ENCODE measurements around the gene TMEM43.

DNA sequence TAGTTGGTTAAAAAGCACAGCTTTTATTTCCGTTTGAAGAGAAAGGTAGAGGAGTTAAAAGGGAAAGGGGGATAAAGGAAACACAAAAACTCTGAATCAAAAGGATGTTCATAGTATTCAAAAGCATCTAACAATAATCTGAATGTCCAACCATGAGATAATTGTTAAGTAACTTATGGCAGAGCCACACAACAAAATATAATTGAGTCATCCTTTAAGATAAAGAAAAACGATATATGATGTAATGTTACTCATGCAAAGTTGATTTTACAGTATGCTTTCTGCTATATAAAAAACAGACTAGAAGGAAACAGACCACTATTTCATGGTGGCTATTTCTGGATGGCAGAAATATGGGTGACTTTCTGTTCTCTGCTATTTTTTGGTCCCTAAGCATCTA, 49.6 kb downstream of the TMEM43 start:
- TF ChIP-seq CTCF (IDR thresholded peaks at IDR 0.05; ENCODE audit: control extremely low read depth in 1 of 3, insufficient read depth in 1 of 3, low read depth in 1 of 3, low read length in 3 of 3): no peak
- no peak for TF ChIP-seq SUZ12 (IDR thresholded peaks at IDR 0.05; ENCODE audit: low read length)
- no peak for TF ChIP-seq CHD2 (IDR thresholded peaks at IDR 0.05; ENCODE audit: low read length)
- TF ChIP-seq CREB1 (IDR thresholded peaks at IDR 0.05): no peak
- no peak for TF ChIP-seq POLR2A (IDR thresholded peaks at IDR 0.05; ENCODE audit: control extremely low read depth in 1 of 2, low read depth in 2 of 2, low read length in 2 of 2)
- TF ChIP-seq EZH2 (IDR thresholded peaks at IDR 0.05; ENCODE audit: low read depth, low read length, severe bottlenecking): no peak
- no peak for TF ChIP-seq RBBP5 (IDR thresholded peaks at IDR 0.05; ENCODE audit: borderline replicate concordance, low read depth, low read length)
- no peak for TF ChIP-seq POLR2AphosphoS5 (IDR thresholded peaks at IDR 0.05; ENCODE audit: low read depth, low read length)
- TF ChIP-seq EP300 (IDR thresholded peaks at IDR 0.05; ENCODE audit: borderline replicate concordance in 1 of 2, low read depth in 2 of 2, low read length in 2 of 2): no peak
- TF ChIP-seq BRCA1 (IDR thresholded peaks at IDR 0.05; ENCODE audit: low read depth, low read length): no peak
- no peak for TF ChIP-seq GTF2F1 (IDR thresholded peaks at IDR 0.05; ENCODE audit: borderline replicate concordance, low read depth, low read length)
- no peak for TF ChIP-seq JUN (IDR thresholded peaks at IDR 0.05; ENCODE audit: low read depth, low read length)
- TF ChIP-seq SAP30 (IDR thresholded peaks at IDR 0.05; ENCODE audit: insufficient read depth, insufficient replicate concordance, low read length): no peak
